Pancreas (tissue), 10 donors: ENCODE results near the gene ARHGAP10. TPM values are rescaled to one million over a fixed set of nuclear protein-coding genes. Genes with fewer than 3 reads are reported as not detected.
"Not testable (repeated sequence)": the region's sequence is repeated elsewhere in the genome, so short reads cannot be mapped to it uniquely, and the experiment has no call there.

Experiments used
- ATAC-seq, 4 donors: fragments of 200-7000 bp; cut with Tn5 transposase; one replicate each; pipeline versions ENCODE4 v1.8.0 to v1.9.1; 2020; ENCODE audit warnings: mild to moderate bottlenecking in 4 of 4, moderate library complexity in 4 of 4
- DNase-seq, 6 donors: peaks; one replicate each; pipeline ENCODE4 v3.0.0-alpha.2; 2020
- FAIRE-seq: peaks from 2 replicates; lab custom pipeline; 2012; peaks lifted over from hg19 to GRCh38; lab: Jason Lieb, UNC
- H3K27ac ChIP-seq, 4 donors: fragments of 200-600 bp; sonication (generic); 1 replicate in 3 of 4; 2 replicates in 1 of 4; pipeline versions ENCODE4 v1.5.0 to v1.8.0; 2020
- H3K27me3 ChIP-seq, 4 donors: fragments of 200-600 bp; one replicate each; pipeline ENCODE4 v1.8.0; 2021
- H3K36me3 ChIP-seq, 3 donors: fragments of 200-600 bp; sonication (generic) in 1 of 3; one replicate each; pipeline versions ENCODE4 v1.5.0 to v1.8.0; 2020 to 2021
- H3K4me1 ChIP-seq, 3 donors: fragments of 200-600 bp; one replicate each; pipeline ENCODE4 v1.8.0; 2021
- H3K4me3 ChIP-seq, 4 donors: fragments of 200-600 bp; sonication (generic) in 2 of 4; one replicate each; pipeline versions ENCODE4 v1.5.0 to v1.8.0; 2020 to 2021
- H3K9me3 ChIP-seq, 4 donors: fragments of 200-600 bp; one replicate each; pipeline ENCODE4 v1.8.0; 2021
- WGBS, 2 donors: extraction: QIAGEN DNeasy Blood & Tissue Kit; methylation state at CpG; one replicate each; pipeline ENCODE4 v1.1.7; 2013; 5-methylcytosine and 5-hydroxymethylcytosine counted together
- intact Hi-C, 3 donors: fragments of 100-400 bp; cut with DNase I; formaldehyde crosslinking; loops; one replicate each; pipeline versions ENCODE4 v1.11.1 to v1.14.2; 2022
- polyA plus RNA-seq, 2 donors: library from polyadenylated mRNA; stranded (reverse); fragments of 200-250 nt; gene quantifications; one replicate each; pipeline ENCODE4 v1.2.3, GENCODE V29; 2013
- total RNA-seq, 6 donors: library from RNA; stranded (reverse); fragmentation: NEBNext Ultra II Directional in 4 of 6; extraction: Animal tissue kit (Norgen Biotek cat#: 25700) in 4 of 6; gene quantifications; one replicate each; pipeline versions ENCODE4 v1.2.1 to v1.2.4, GENCODE V29; 2021 to 2023
- TF ChIP-seq, protein P1 (sequence below), 4 donors: fragments of 200-600 bp; sonication (generic) in 3 of 4; IDR thresholded peaks; one replicate each; pipeline versions ENCODE4 v1.5.0 to v1.8.0; 2021; ENCODE audit warnings: antibody characterized with exemption in 4 of 4
- donor health status: healthy with polysubstance abuse.
- donor health status: DM: no; HTN: no; CAD: no; lungs with moderate emphysema.
- donor health status: DM: no; HTN: no; CAD: no.
- donor health status: control.
- donor health status: control.
- donor health status: Bipolar disorder and iron deficiency.
- donor health status: DM: yes; HTN: yes; CAD: no.
- donor health status: DM: no; HTN: no; CAD: no.
- donor health status: DM: no; HTN: no; CAD: no.
- donor health status: DM: yes; HTN: yes; CAD: no.

The ARHGAP10 gene
- total and polyA plus RNA-seq, 8 donors = 6.3 to 14.8 (median 8.7) TPM

- 25% methylated on average over 3 of the region's 3 CpGs for WGBS, 2 donors
- H3K27ac ChIP-seq = no peak overlapping the region
- H3K4me1 ChIP-seq = no peaks in the 10 kb centered on the region
- no peaks in the 10 kb centered on the region for H3K27me3 ChIP-seq
- peaks cover 0 to 3% (median 0%) of the 10 kb centered on the region in 3 donors for H3K36me3 ChIP-seq
- TF ChIP-seq, protein P1, sequence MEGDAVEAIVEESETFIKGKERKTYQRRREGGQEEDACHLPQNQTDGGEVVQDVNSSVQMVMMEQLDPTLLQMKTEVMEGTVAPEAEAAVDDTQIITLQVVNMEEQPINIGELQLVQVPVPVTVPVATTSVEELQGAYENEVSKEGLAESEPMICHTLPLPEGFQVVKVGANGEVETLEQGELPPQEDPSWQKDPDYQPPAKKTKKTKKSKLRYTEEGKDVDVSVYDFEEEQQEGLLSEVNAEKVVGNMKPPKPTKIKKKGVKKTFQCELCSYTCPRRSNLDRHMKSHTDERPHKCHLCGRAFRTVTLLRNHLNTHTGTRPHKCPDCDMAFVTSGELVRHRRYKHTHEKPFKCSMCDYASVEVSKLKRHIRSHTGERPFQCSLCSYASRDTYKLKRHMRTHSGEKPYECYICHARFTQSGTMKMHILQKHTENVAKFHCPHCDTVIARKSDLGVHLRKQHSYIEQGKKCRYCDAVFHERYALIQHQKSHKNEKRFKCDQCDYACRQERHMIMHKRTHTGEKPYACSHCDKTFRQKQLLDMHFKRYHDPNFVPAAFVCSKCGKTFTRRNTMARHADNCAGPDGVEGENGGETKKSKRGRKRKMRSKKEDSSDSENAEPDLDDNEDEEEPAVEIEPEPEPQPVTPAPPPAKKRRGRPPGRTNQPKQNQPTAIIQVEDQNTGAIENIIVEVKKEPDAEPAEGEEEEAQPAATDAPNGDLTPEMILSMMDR (IDR thresholded peaks at IDR 0.05) = no peak
- ATAC-seq (no peak), FAIRE-seq (no peak), DNase-seq (no peak)
- no peaks in the 10 kb centered on the region for H3K9me3 ChIP-seq
- H3K4me3 ChIP-seq = no peak overlapping the region
- intact Hi-C loops = no loop called here
Observed at GRCh38 chr4:147910315-147910714, 178.4 kb downstream of the ARHGAP10 start.

DNA sequence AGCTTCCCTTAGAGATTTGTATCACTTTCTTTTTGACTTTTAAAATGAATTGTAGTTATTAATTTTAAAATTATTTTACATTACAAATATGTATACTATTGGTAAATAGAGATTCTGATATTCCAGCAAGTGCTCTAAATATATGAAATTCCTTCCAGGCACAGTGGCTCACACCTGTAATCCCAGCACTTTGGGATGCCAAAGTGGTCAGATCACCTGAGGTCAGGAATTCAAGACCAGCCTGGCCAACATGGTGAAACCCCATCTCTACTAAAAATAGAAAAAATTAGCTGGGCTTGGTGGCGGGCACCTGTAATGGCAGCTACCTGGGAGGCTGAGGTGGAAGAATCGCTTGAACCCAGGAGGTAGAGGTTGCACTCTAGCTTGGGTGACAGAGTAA, 180.2 kb downstream of the ARHGAP10 start:
- H3K4me3 ChIP-seq, H3K4me1 ChIP-seq, H3K27ac ChIP-seq, intact Hi-C loops, H3K9me3 ChIP-seq, H3K27me3 ChIP-seq, FAIRE-seq, DNase-seq, H3K36me3 ChIP-seq, ATAC-seq: not testable (repeated sequence)
- 96 to 97% methylated on average over 2 of the region's 2 CpGs for WGBS, 2 donors

GRCh38 chr4:147913137-147913536, 181.2 kb downstream of the ARHGAP10 start:
- FAIRE-seq = no peak
- Histone ChIP-seq H3K4me3 (no peak overlapping the region), H3K27ac (no peak overlapping the region), H3K9me3 (no peaks in the 10 kb centered on the region), H3K36me3 (peaks cover 0 to 3% (median 0%) of the 10 kb centered on the region in 3 donors), H3K27me3 (no peaks in the 10 kb centered on the region), H3K4me1 (peaks cover 0 to 8% (median 7%) of the 10 kb centered on the region in 3 donors)
- TF ChIP-seq, protein P1 (IDR thresholded peaks at IDR 0.05) = no peak
- no peak for DNase-seq
- WGBS, 2 donors = 81 to 87% methylated on average over 2 of the region's 2 CpGs
- no peak for ATAC-seq
- intact Hi-C loops = no loop called here

DNA sequence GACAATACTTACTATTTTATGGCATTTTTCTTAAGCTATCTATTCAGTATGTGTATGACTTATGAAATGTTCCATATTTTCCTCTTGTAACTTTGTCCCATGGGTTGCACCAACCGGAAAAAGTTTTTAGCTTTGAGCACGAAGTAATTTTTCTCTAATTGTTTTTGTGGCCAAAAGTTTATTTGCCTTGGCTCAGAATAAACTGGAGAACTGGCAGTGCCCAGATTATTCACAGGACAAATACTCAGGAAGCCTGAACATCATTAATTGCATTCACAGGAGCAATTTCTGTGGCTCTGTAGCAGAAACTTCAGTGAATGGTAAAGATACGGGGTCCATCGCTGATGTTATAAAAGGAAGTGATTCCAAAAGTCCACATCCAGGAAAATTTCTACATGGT, 184.5 kb downstream of the ARHGAP10 start:
- 24 to 30% methylated on average over 4 of the region's 4 CpGs for WGBS, 2 donors
- no peaks in the 10 kb centered on the region for H3K36me3 ChIP-seq
- TF ChIP-seq, protein P1 (IDR thresholded peaks at IDR 0.05) = no peak
- peak; percentile 56 to 83 (median 73) for ATAC-seq
- H3K27ac ChIP-seq = no peak overlapping the region
- intact Hi-C loops = no loop called here
- H3K4me1 ChIP-seq = peaks cover 0 to 8% (median 7%) of the 10 kb centered on the region in 3 donors
- H3K27me3 ChIP-seq = no peaks in the 10 kb centered on the region
- no peak for DNase-seq
- no peak overlapping the region for H3K4me3 ChIP-seq
- FAIRE-seq = no peak
- no peaks in the 10 kb centered on the region for H3K9me3 ChIP-seq

- Histone ChIP-seq H3K4me3 (no peak overlapping the region), H3K27ac (no peak overlapping the region), H3K27me3 (no peaks in the 10 kb centered on the region), H3K4me1 (no peaks in the 10 kb centered on the region), H3K36me3 (no peaks in the 10 kb centered on the region), H3K9me3 (no peaks in the 10 kb centered on the region)
- DNase-seq = no peak
- intact Hi-C loops = no loop called here
- FAIRE-seq = peak; percentile 59
- TF ChIP-seq, protein P1 (IDR thresholded peaks at IDR 0.05) = no peak
- no peak for ATAC-seq
- WGBS, 2 donors = 92 to 95% methylated on average over 2 of the region's 2 CpGs
Observed at GRCh38 chr4:147923381-147923780, 191.5 kb downstream of the ARHGAP10 start.
